WERI-Rb-1 (cell line): ENCODE results near the gene KCNK5.

Source experiments
- DNase-seq: peaks from one replicate; pipeline ENCODE4 v3.0.0-alpha.2; 2020
- H3K27ac ChIP-seq: fragments of 250-450 bp; sonication (Bioruptor Pico); 2 replicates; pipeline ENCODE4 v1.5.1; 2020; ENCODE audit warnings: mild to moderate bottlenecking, moderate library complexity
- H3K27me3 ChIP-seq: fragments of 250-450 bp; sonication (Bioruptor Pico); 2 replicates; pipeline ENCODE4 v1.5.1; 2021; ENCODE audit warnings: mild to moderate bottlenecking, low read depth, moderate library complexity; ENCODE audit not compliant: insufficient read depth, severe bottlenecking
- H3K36me3 ChIP-seq: fragments of 250-450 bp; sonication (Bioruptor Pico); 2 replicates; pipeline ENCODE4 v1.5.1; 2020; ENCODE audit warnings: mild to moderate bottlenecking, moderate library complexity
- H3K4me3 ChIP-seq: 2 replicates; pipeline ENCODE4 v1.5.1; 2011; ENCODE audit warnings: low read depth, mild to moderate bottlenecking, control low read depth, low read length
- H3K9me3 ChIP-seq: fragments of 250-450 bp; sonication (Bioruptor Pico); 2 replicates; pipeline ENCODE4 v1.5.1; 2021; ENCODE audit warnings: mild to moderate bottlenecking, moderate library complexity; ENCODE audit not compliant: severe bottlenecking
- TF ChIP-seq, protein P1 (sequence below): IDR thresholded peaks from 2 replicates; pipeline ENCODE4 v1.5.1; 2011; ENCODE audit warnings: low read depth, mild to moderate bottlenecking, control low read depth, inconsistent platforms, low read length

KCNK5 gene

GRCh38 chr6:39269961-39270360, 40.7 kb upstream of the KCNK5 start:
- no peaks in the 10 kb centered on the region for H3K27me3 ChIP-seq
- H3K36me3 ChIP-seq, result no peaks in the 10 kb centered on the region
- no peak overlapping the region for H3K27ac ChIP-seq
- no peak for DNase-seq
- TF ChIP-seq, protein P1, sequence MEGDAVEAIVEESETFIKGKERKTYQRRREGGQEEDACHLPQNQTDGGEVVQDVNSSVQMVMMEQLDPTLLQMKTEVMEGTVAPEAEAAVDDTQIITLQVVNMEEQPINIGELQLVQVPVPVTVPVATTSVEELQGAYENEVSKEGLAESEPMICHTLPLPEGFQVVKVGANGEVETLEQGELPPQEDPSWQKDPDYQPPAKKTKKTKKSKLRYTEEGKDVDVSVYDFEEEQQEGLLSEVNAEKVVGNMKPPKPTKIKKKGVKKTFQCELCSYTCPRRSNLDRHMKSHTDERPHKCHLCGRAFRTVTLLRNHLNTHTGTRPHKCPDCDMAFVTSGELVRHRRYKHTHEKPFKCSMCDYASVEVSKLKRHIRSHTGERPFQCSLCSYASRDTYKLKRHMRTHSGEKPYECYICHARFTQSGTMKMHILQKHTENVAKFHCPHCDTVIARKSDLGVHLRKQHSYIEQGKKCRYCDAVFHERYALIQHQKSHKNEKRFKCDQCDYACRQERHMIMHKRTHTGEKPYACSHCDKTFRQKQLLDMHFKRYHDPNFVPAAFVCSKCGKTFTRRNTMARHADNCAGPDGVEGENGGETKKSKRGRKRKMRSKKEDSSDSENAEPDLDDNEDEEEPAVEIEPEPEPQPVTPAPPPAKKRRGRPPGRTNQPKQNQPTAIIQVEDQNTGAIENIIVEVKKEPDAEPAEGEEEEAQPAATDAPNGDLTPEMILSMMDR, result no peak
- H3K9me3 ChIP-seq, result no peaks in the 10 kb centered on the region
- no peak overlapping the region for H3K4me3 ChIP-seq

- no peaks in the 10 kb centered on the region for H3K27me3 ChIP-seq
- H3K36me3 ChIP-seq, result no peaks in the 10 kb centered on the region
- H3K27ac ChIP-seq, result no peak overlapping the region
- H3K4me3 ChIP-seq, result no peak overlapping the region
- no peaks in the 10 kb centered on the region for H3K9me3 ChIP-seq
- DNase-seq, result no peak
- TF ChIP-seq, protein P1, result no peak
Observed at GRCh38 chr6:39268721-39269120, 39.4 kb upstream of the KCNK5 start.

DNA sequence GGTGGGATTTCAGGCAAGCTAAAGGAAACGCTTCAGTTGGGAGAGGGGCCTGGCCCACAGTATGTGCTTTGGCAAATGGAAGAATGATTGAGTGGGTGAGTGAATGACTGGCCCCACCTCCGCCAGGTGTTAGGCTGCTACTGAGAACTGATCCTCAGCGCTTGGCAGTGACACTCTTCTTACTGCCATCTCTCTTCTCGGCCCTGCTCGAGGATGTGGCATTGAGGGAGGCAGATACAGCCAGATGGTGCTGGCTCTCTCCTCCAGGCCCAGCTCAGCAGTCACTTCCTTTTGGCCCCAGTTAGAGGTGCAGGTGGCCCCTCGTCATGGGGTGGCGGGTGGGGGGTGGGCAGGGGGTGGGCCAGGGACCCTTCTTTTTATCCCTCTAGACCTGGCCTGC, 38.9 kb upstream of the KCNK5 start:
- H3K4me3 ChIP-seq, result no peak overlapping the region
- H3K27ac ChIP-seq, result no peak overlapping the region
- no peaks in the 10 kb centered on the region for H3K27me3 ChIP-seq
- DNase-seq, result no peak
- TF ChIP-seq, protein P1, result no peak
- no peaks in the 10 kb centered on the region for H3K36me3 ChIP-seq
- no peaks in the 10 kb centered on the region for H3K9me3 ChIP-seq

DNA sequence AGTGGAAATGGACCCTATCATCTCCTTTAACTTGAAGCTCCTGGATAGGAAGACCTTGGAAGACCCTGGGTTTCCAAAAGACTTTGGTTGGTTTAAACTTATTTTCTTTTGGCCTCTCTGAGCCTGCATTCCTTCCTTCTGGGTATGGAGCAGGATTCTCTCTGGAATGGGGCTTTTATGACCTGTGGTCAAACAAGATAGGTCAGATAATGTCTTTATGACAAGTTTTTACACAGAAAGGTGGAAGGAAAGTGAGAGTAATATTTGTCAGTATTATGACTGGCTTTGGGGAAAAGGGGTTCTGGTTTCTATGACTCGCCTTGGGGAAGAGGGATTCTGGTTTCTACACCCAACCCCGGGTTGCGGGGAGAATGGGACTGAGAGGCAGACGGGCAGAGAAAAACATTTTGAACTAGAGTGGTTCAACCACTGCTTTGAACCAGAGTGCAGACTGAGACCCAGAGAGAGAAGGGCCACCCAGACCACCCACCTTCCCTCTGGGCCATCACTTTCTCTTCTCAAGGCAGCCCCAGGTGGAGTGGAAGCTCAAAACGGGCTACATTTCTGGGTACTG, 37.6 kb upstream of the KCNK5 start:
- no peak overlapping the region for H3K4me3 ChIP-seq
- H3K27me3 ChIP-seq, result no peaks in the 10 kb centered on the region
- H3K36me3 ChIP-seq, result no peaks in the 10 kb centered on the region
- no peaks in the 10 kb centered on the region for H3K9me3 ChIP-seq
- no peak for DNase-seq
- TF ChIP-seq, protein P1, result no peak
- no peak overlapping the region for H3K27ac ChIP-seq

DNA sequence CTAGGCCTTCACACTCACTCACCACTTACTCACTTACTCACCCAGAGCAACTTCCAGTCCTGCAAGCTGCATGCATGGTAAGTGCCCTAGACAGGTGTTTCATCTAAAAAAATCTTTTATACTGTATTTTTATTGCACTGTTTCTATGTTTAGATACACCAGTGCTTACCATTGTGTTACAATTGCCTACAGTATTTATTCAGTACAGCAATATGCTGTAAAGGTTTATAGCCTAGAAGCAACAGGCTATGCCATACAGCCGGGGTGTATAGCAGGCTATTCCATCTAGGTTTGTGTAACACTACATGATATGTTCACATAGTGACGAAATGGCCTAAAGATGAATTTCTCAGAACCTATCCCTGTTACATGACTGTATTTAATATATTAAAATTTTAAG, 37.1 kb upstream of the KCNK5 start:
- Histone ChIP-seq H3K4me3 (no peak overlapping the region), H3K27ac (no peak overlapping the region), H3K36me3 (no peaks in the 10 kb centered on the region), H3K9me3 (no peaks in the 10 kb centered on the region), H3K27me3 (no peaks in the 10 kb centered on the region)
- TF ChIP-seq, protein P1, result no peak
- DNase-seq, result no peak

GRCh38 chr6:39263303-39264037, 34.2 kb upstream of the KCNK5 start:
- Histone ChIP-seq H3K27ac (no peak overlapping the region), H3K27me3 (no peaks in the 10 kb centered on the region), H3K36me3 (no peaks in the 10 kb centered on the region), H3K9me3 (peaks cover 2% of the 10 kb centered on the region), H3K4me3 (no peak overlapping the region)
- TF ChIP-seq, protein P1, result no peak
- DNase-seq, result no peak
